KMS-11 (cell line): Measurements from ENCODE around the gene LDLRAD2.

ENCODE experiments used
- H2AFZ ChIP-seq: fragments of 200-600 bp; sonication (generic); 2 replicates; pipeline ENCODE4 v1.6.1; 2016; ENCODE audit warnings: antibody characterized with exemption, mixed run types, low read depth
- H3K27ac ChIP-seq: fragments of 200-600 bp; sonication (generic); 2 replicates; pipeline ENCODE4 v1.6.1; 2016; ENCODE audit warnings: mild to moderate bottlenecking, mixed run types
- H3K27me3 ChIP-seq: fragments of 200-600 bp; sonication (generic); 2 replicates; pipeline ENCODE4 v1.6.1; 2017; ENCODE audit warnings: mild to moderate bottlenecking, low read depth, mixed run types, moderate library complexity; ENCODE audit not compliant: insufficient read depth
- H3K36me3 ChIP-seq: fragments of 200-600 bp; sonication (generic); 2 replicates; pipeline ENCODE4 v1.6.1; 2017; ENCODE audit warnings: mild to moderate bottlenecking, mixed run types; ENCODE audit not compliant: insufficient read depth
- H3K4me1 ChIP-seq: fragments of 200-600 bp; sonication (generic); 2 replicates; pipeline ENCODE4 v1.6.1; 2016; ENCODE audit warnings: mild to moderate bottlenecking, low read depth, mixed run types; ENCODE audit not compliant: poor library complexity, severe bottlenecking
- H3K4me2 ChIP-seq: fragments of 200-600 bp; sonication (generic); 2 replicates; pipeline ENCODE4 v1.7.0; 2016; ENCODE audit warnings: mild to moderate bottlenecking, mixed run types
- H3K4me3 ChIP-seq: fragments of 200-600 bp; sonication (generic); IDR thresholded peaks from 2 replicates; pipeline ENCODE4 v1.6.1; 2017; ENCODE audit warnings: low read depth, low read length, mixed read lengths; ENCODE audit not compliant: insufficient read depth
- H3K79me2 ChIP-seq: fragments of 200-600 bp; sonication (generic); 2 replicates; pipeline ENCODE4 v1.6.1; 2016; ENCODE audit warnings: low read depth, mixed run types; ENCODE audit not compliant: insufficient read depth
- H3K9ac ChIP-seq: fragments of 200-600 bp; sonication (generic); 2 replicates; pipeline ENCODE4 v1.6.1; 2016; ENCODE audit warnings: mild to moderate bottlenecking, mixed run types
- H4K20me1 ChIP-seq: fragments of 200-600 bp; sonication (generic); 2 replicates; pipeline ENCODE4 v1.6.1; 2016; ENCODE audit warnings: mild to moderate bottlenecking, mixed run types; ENCODE audit not compliant: insufficient read depth
- CTCF ChIP-seq: fragments of 200-600 bp; sonication (generic); conservative IDR thresholded peaks from 2 replicates; pipeline ENCODE4 v1.6.1; 2017; ENCODE audit warnings: low read depth, mild to moderate bottlenecking, antibody characterized with exemption, low read length, moderate library complexity, mixed read lengths

The LDLRAD2 gene

GRCh38 chr1:21820597-21821232 lies 8.7 kb downstream of the LDLRAD2 start:
- H3K27ac ChIP-seq = no peak overlapping the region
- H4K20me1 ChIP-seq = no peaks in the 10 kb centered on the region
- no peak overlapping the region for H2AFZ ChIP-seq
- H3K4me3 ChIP-seq = no peak overlapping the region
- H3K4me2 ChIP-seq = no peak overlapping the region
- H3K9ac ChIP-seq = no peak overlapping the region
- no peak for TF ChIP-seq CTCF
- no peaks in the 10 kb centered on the region for H3K79me2 ChIP-seq
- H3K27me3 ChIP-seq = no peaks in the 10 kb centered on the region; the same call in 1 of the 2 replicates
- no peaks in the 10 kb centered on the region for H3K36me3 ChIP-seq
- H3K4me1 ChIP-seq = no peaks in the 10 kb centered on the region

DNA sequence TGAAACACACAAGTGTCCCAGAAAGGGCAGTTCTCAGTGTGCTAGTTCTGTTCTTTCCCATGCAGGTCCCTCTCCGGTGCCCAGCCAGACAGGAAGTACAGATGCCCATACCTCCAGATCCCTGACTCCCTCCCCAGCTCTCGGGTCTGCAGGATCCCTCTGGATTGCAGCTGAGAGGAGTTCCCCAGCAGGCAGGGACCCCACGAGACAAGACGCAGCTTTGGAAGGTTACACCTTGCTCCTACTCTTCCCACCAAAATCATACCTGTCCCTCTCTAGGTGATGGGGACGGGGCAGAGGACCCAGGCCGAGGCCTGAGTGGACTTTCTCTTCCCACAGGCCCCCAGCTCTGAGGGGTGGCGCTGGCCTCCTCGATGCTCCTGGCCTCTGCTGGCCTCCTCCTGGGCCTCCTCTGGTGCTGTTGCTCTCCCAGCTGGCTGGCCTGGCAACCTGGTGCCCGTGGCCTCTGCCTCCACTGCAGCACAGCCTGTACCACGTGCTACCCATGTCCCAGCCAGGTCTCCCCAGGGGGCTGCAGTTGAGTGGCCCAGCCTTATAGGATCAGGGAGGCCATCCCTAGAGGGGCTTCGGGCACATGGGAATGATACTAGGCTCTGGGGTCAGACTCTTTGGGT lies 9.4 kb downstream of the LDLRAD2 start:
- Histone ChIP-seq H3K36me3 (no peaks in the 10 kb centered on the region), H2AFZ (no peak overlapping the region), H3K27ac (no peak overlapping the region), H3K4me2 (no peak overlapping the region), H3K27me3 (no peaks in the 10 kb centered on the region; the same call in 1 of the 2 replicates), H3K79me2 (no peaks in the 10 kb centered on the region), H3K4me3 (no peak overlapping the region), H4K20me1 (no peaks in the 10 kb centered on the region), H3K4me1 (no peaks in the 10 kb centered on the region), H3K9ac (no peak overlapping the region)
- TF ChIP-seq CTCF = no peak

GRCh38 chr1:21822349-21822748 lies 10.3 kb downstream of the LDLRAD2 start:
- no peak overlapping the region for H2AFZ ChIP-seq
- no peak overlapping the region for H3K9ac ChIP-seq
- H3K79me2 ChIP-seq = no peaks in the 10 kb centered on the region
- no peak for TF ChIP-seq CTCF
- no peaks in the 10 kb centered on the region for H3K4me1 ChIP-seq
- no peaks in the 10 kb centered on the region for H3K36me3 ChIP-seq
- no peaks in the 10 kb centered on the region for H4K20me1 ChIP-seq
- no peak overlapping the region for H3K27ac ChIP-seq
- no peaks in the 10 kb centered on the region; the same call in 1 of the 2 replicates for H3K27me3 ChIP-seq
- no peak overlapping the region for H3K4me3 ChIP-seq
- H3K4me2 ChIP-seq = no peak overlapping the region

GRCh38 chr1:21823206-21823979 lies 11.3 kb downstream of the LDLRAD2 start:
- Histone ChIP-seq H3K4me2 (no peak overlapping the region), H3K4me1 (no peaks in the 10 kb centered on the region), H3K9ac (no peak overlapping the region), H2AFZ (no peak overlapping the region), H3K36me3 (no peaks in the 10 kb centered on the region), H3K4me3 (no peak overlapping the region), H3K27ac (no peak overlapping the region), H3K79me2 (no peaks in the 10 kb centered on the region), H3K27me3 (no peaks in the 10 kb centered on the region; the same call in 1 of the 2 replicates), H4K20me1 (no peaks in the 10 kb centered on the region)
- TF ChIP-seq CTCF = no peak
